ENCODE results near the gene SECTM1.

Gene SECTM1

DNA sequence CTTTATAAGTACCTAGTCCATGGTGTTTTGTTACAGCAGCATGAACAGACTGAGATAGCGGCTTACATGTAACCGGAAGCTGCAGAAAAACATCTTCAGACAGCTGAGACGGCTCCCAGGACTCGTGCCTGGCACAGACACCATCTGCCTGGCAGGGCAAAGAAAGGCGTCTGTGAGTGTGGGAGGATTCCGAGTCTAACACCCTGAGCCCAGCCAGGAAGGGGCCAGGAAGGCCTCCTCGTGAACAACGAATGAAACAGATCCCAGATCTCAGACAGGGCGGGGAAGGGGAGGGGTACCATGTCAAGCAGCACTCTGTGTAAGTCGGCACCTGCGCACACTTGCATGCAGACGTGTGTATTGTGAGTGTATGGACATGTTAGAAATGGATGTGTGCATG, 55.7 kb downstream of the SECTM1 start:
- no peak for DNase-seq

DNA sequence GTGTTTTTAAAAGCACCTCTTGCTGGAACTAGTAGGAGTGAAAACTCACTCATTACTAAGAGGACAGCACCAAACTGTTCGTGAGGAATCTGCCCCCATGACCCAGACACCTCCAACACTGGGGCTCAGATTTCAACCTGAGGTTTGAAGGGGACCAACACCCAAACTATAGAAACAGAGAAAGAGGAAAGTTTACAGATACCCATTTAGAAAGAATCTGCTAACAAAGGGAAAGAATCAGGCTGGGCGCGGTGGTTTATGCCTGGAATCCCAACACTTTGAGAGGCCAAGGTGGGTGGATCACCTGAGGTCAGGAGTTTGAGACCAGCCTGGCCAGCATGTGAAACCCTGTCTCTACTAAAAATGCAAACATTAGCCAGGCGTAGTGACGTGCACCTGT, 56.6 kb downstream of the SECTM1 start:
- DNase-seq: no peak

DNA sequence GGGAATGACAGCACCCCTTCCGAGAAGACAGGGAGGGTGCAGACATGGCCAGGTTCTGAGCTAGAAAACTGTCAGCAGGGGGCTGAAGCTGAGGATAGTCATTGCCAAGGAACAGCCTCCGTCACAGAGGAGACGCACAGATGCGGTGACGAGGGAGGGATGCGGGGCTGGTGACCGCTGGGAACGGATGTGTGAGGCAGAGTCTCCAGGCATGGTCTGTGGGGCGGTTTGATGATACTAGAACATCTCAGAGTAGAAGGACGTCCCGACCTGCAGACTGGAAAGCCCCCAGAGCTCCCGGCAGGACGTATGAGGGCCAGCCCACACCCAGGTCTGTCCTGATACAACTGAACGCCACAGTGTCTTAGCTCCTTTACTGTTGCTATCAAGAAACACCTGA, 58.2 kb downstream of the SECTM1 start:
- no peak for DNase-seq

DNA sequence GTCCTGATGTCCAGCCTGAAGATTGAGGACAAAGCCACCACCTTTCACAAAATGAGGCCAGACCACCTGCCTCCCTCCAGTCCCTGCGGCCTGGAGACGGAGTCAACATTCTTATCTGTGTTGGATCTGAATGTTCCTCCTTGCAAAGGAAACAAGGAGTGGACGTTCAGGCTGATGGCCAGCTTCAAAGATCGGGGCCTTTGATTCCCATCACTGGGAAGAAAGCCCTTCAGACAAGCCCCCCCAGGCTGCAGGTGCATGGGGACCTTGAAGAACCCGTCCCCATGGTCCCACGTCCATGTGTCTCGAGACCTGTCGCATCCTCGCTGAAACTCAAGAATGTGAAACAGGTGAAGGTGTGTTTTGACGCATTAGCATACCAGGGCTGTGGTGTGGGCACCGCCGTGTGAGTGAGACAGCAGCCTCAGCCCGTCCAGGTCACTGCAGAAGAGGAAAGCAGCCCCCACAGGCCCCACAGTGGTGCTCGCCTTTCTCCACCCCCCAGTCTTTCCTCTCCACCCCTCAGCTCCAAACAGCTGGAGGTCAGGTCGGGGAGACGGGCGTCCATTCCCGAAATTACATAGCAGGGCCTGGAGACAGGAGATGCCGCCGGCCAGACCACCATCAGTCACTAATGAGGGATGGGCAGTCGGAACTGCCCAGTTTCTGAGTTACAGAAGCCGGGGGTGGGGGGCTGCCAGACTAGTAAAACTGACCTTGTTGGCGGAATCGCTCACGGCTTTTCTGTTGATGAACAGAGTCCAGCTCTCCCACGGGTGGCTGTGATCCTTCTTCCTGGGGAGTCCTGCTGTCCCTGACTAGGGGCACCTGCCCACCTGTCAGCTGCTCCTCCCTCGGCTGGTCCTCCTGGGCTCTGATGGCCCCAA, 59.2 kb downstream of the SECTM1 start:
- DNase-seq: no peak

DNA sequence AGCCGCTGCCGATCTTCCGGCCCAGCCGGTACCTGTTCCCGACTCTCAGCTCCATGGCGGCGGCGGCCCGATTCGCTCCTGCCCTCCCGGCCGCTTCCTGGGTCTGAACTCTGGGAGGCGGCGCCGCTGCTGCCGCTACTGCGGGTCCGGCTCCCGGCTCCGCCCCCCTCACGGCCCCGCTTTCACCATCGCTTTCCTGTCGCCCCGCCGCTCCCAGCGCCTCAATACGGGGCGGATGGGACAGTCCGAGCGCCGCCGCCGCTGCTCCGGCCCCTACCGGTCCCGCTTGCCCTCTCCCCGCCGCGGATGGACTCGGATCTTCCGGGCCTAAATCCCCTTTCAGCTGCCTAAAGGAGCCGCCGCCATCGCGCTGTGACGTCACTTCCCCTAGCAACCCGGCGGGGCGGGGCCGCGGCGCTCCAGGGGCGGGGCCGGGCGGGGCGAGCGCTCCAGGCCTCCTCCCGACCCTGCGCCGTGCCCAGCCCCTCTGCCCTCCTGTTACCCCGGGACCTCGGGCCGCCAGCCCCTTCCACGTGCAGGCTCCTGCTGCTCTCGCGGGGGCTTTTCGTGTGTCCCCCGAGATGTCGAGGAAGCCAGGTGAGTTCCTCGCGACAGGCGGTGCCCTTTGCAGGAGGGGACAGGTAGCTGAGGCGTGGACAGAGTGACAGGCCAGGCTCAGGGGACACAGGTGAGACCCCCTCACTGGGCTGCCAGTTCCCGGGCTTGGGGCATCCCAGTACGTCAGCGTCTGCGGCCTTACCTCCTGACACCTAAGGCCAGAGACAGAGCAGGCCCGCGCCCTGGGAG, 60.0 kb downstream of the SECTM1 start, which contains the start of gene CSNK1D:
Gene CSNK1D (minus strand): TSS at position 374 of the 807 bp plus-strand sequence. CDS start 319 bp downstream, at position 55.
- peak; percentile 76 for DNase-seq

DNA sequence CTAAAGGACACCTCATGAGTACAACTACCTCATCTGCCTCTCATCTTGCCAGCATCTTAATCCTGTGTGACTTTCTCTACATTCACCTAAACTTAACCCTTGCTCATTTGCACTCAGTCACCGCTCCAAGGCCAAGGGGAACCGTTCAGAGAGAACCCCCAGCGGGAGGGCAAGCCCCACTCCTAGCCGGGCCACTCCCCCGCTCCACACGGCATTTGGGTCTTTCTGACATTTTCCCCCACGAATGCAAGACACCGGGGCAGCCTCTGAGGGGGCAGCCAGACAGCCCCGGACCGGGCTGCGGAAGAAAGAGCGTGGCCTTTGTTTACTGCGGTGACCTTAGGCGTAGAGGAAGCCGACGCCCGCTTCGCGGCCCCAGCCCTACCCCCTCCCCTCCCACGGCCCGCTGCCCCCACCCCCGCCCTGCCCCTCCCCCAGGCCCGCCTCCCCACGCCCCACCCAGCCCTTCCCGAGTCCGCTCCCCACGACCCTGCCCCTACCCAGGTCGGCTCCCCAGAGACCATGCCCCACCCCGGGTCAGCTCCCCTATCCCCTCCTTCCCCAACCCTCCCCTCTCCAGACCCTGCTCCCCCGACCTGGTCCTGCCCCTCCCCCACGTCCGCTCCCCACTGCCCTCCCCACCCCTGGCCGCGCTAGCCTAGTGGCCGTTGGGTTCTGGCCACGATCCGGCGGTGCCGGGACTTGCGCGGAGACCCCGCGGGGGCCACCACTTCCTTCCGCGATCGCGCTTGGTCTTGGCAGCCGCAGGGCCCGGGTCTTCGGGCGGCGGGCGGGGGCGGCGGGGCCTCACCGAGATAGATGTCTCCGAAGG, 60.9 kb downstream of the SECTM1 start:
- DNase-seq: no peak

DNA sequence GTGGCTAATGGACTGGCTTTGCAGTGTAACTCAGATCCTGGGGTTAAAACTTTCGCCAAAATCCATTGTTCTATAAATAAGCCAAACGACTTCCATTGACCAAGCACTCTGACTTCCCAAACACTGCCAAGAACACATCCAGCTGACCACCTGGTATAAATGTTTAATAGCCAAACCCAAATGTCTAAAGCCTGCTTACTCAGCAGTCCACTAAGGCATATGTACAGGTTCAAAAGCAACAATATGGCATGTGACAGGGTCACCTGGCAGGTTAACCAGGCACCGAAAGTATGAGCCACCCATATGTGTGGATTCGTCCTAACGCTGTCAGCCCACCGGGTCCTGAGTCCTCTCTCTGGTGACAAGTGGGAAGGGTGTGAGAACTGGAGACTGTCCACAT, 62.2 kb downstream of the SECTM1 start:
- no peak for DNase-seq

Data from NCI-H748 treated with DMSO at 0.1 percent for 48 hours (cell line).